ENCODE results near the gene ADM. TPM values are rescaled to one million over a fixed set of nuclear protein-coding genes. Genes with fewer than 3 reads are reported as not detected.

The ADM gene
- total and polyA plus RNA-seq, 2 donors (not counting 3 experiments of a cell fraction or from before 2014, with no cell fraction given), result 45.3 to 55.5 TPM

DNA sequence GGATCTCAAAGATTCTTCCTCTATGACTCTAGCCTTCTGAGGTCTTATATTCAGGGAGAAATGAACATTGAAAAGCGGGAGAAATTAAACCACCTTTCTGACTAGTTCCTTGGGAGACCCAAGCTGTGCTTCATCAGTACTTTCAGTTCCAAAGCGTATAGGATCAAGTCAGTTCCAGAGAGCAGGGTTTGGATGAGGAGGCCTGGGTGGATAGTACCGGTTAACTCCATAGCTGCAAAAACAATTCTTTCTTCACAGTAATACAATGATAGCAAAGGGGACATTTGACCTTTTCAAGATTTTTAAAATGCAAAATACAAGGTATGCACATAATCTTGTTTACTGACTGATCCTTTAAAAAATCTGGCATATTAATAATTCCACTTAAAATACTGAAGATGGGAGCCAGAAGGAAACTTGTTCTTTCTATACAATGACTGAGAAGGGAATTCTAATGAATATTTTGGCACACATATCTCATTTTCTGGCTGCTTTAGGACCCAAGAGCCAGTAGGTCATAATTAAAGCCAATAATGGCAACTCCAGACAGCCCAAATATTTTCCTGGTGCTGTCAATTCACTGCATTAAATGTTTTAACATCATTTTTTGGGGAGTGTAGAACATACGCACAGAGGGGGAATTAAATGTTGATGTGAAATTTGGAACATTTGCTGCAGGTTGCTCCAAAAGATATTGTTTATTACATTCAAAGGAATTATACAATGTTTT is 16.0 kb downstream of the ADM start:
- TF ChIP-seq GATA2 (IDR thresholded peaks at IDR 0.05; ENCODE audit: insufficient read depth, insufficient read length, low read depth, low read length), result no peak
- TF ChIP-seq JUN (IDR thresholded peaks at IDR 0.05; ENCODE audit: borderline replicate concordance, insufficient read depth, insufficient read length, low read depth), result no peak
- no peak for TF ChIP-seq MYC (IDR thresholded peaks at IDR 0.05; ENCODE audit: low read depth, low read length)
- H2AFZ ChIP-seq (ENCODE audit: low read depth, low read length), result no peak overlapping the region
- no peaks in the 10 kb centered on the region for H3K27me3 ChIP-seq (ENCODE audit: control insufficient read depth in 2 of 2, insufficient read depth in 2 of 2, low read length in 2 of 2)
- no peaks in the 10 kb centered on the region for H3K9me3 ChIP-seq (replicated peaks; ENCODE audit: control insufficient read depth, insufficient read depth, low read length)
- H3K79me2 ChIP-seq (ENCODE audit: control insufficient read depth, insufficient read depth, low read length), result no peaks in the 10 kb centered on the region
- ChIA-PET POLR2A (interaction anchor here (1.6 kb wide), 1 partner anchor 16 kb away, joined by 7 read pairs; the partner anchor contains the start of gene ADM), CTCF (interaction anchor here (0.7 to 8.8 kb wide), 5 partner anchors 11 to 348 kb away, joined by 3 to 203 read pairs (median 8); no protein-coding TSS in a partner anchor)
- BruUV-seq (replicated peaks), result no TSS peak
- FAIRE-seq (no peak), DNase-seq (ENCODE audit: low read depth, low spot score) (no peak)
- H3K4me1 ChIP-seq (ENCODE audit: control insufficient read depth, extremely low read depth, insufficient read depth, low read length), result peaks cover 35% of the 10 kb centered on the region
- no peak overlapping the region for H3K4me2 ChIP-seq (ENCODE audit: insufficient read depth, low read length)
- H3K36me3 ChIP-seq (ENCODE audit: control insufficient read depth in 2 of 2, extremely low read depth in 1 of 2, insufficient read depth in 2 of 2, low read length in 2 of 2), result no peaks in the 10 kb centered on the region
- no peaks in the 10 kb centered on the region for H3K9me1 ChIP-seq (replicated peaks; ENCODE audit: control insufficient read depth, extremely low read depth, insufficient read depth, low read length)
- H3K27ac ChIP-seq (ENCODE audit: insufficient read depth, low read depth, low read length), result no peak overlapping the region
- no peaks in the 10 kb centered on the region for H4K20me1 ChIP-seq (replicated peaks; ENCODE audit: control insufficient read depth, extremely low read depth, insufficient read depth, low read length)
- no peak overlapping the region for H3K9ac ChIP-seq (replicated peaks; ENCODE audit: extremely low read depth, insufficient read depth, low read length)
- intact Hi-C loops (cut with micrococcal nuclease) (loop anchor here (5.0 to 10.0 kb wide), 3 partner anchors 336 to 1306 kb away; no protein-coding TSS in a partner anchor), dilution Hi-C loops (cut with MboI; ENCODE audit: extremely low pct_ligation_motif_present, low sequenced_read_pairs) (no loop called here)
- no peak overlapping the region for H3K4me3 ChIP-seq (replicated peaks in 1 of 3; ENCODE audit: insufficient read depth in 1 of 3, low read depth in 1 of 3, low read length in 3 of 3)

- no peaks in the 10 kb centered on the region for H3K9me3 ChIP-seq (replicated peaks; ENCODE audit: control insufficient read depth, insufficient read depth, low read length)
- H3K36me3 ChIP-seq (ENCODE audit: control insufficient read depth in 2 of 2, extremely low read depth in 1 of 2, insufficient read depth in 2 of 2, low read length in 2 of 2), result no peaks in the 10 kb centered on the region
- BruUV-seq (replicated peaks), result no TSS peak
- no peak overlapping the region for H2AFZ ChIP-seq (ENCODE audit: low read depth, low read length)
- no peak overlapping the region for H3K9ac ChIP-seq (replicated peaks; ENCODE audit: extremely low read depth, insufficient read depth, low read length)
- H3K9me1 ChIP-seq (replicated peaks; ENCODE audit: control insufficient read depth, extremely low read depth, insufficient read depth, low read length), result no peaks in the 10 kb centered on the region
- peak overlapping the region; percentile 28 for H3K27ac ChIP-seq (ENCODE audit: insufficient read depth, low read depth, low read length)
- H3K4me1 ChIP-seq (ENCODE audit: control insufficient read depth, extremely low read depth, insufficient read depth, low read length), result peaks cover 50% of the 10 kb centered on the region
- intact Hi-C loops (cut with micrococcal nuclease), result loop anchor here (5.0 to 10.0 kb wide), 3 partner anchors 335 to 1308 kb away; no protein-coding TSS in a partner anchor
- DNase-seq (ENCODE audit: low read depth, low spot score) (peak; percentile 46), FAIRE-seq (no peak)
- H3K79me2 ChIP-seq (ENCODE audit: control insufficient read depth, insufficient read depth, low read length), result no peaks in the 10 kb centered on the region
- H3K4me2 ChIP-seq (ENCODE audit: insufficient read depth, low read length), result peak overlapping the region; percentile 40
- no peaks in the 10 kb centered on the region for H3K27me3 ChIP-seq (ENCODE audit: control insufficient read depth in 2 of 2, insufficient read depth in 2 of 2, low read length in 2 of 2)
- H3K4me3 ChIP-seq (replicated peaks in 1 of 3; ENCODE audit: insufficient read depth in 1 of 3, low read depth in 1 of 3, low read length in 3 of 3), result no peak overlapping the region
- CTCF ChIA-PET, result interaction anchor here (0.7 to 8.8 kb wide), 8 partner anchors 13 to 696 kb away, joined by 3 to 203 read pairs (median 4); no protein-coding TSS in a partner anchor
- TF ChIP-seq MAX (IDR thresholded peaks at IDR 0.05; ENCODE audit: insufficient read depth, insufficient read length) (no peak), EZH2 (IDR thresholded peaks at IDR 0.05; ENCODE audit: borderline replicate concordance, low read depth, low read length, severe bottlenecking) (no peak), MYC (IDR thresholded peaks at IDR 0.05; ENCODE audit: low read depth, low read length) (no peak), FOS (IDR thresholded peaks at IDR 0.05; ENCODE audit: borderline replicate concordance, insufficient read depth, low read length) (no peak), GATA2 (IDR thresholded peaks at IDR 0.05; ENCODE audit: insufficient read depth, insufficient read length, low read depth, low read length) (no peak), POLR2AphosphoS5 (IDR thresholded peaks at IDR 0.05; ENCODE audit: insufficient read depth, low read depth, low read length) (no peak), JUN (IDR thresholded peaks at IDR 0.05; ENCODE audit: borderline replicate concordance, insufficient read depth, insufficient read length, low read depth) (no peak), POLR2A (IDR thresholded peaks at IDR 0.05; ENCODE audit: low read depth, low read length) (no peak)
- TF ChIP-seq, protein P1, sequence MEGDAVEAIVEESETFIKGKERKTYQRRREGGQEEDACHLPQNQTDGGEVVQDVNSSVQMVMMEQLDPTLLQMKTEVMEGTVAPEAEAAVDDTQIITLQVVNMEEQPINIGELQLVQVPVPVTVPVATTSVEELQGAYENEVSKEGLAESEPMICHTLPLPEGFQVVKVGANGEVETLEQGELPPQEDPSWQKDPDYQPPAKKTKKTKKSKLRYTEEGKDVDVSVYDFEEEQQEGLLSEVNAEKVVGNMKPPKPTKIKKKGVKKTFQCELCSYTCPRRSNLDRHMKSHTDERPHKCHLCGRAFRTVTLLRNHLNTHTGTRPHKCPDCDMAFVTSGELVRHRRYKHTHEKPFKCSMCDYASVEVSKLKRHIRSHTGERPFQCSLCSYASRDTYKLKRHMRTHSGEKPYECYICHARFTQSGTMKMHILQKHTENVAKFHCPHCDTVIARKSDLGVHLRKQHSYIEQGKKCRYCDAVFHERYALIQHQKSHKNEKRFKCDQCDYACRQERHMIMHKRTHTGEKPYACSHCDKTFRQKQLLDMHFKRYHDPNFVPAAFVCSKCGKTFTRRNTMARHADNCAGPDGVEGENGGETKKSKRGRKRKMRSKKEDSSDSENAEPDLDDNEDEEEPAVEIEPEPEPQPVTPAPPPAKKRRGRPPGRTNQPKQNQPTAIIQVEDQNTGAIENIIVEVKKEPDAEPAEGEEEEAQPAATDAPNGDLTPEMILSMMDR (IDR thresholded peaks at IDR 0.05; ENCODE audit: extremely low read depth in 1 of 2, insufficient read depth in 1 of 2, low read depth in 1 of 2, low read length in 2 of 2), result no peak
- dilution Hi-C loops (cut with MboI; ENCODE audit: extremely low pct_ligation_motif_present, low sequenced_read_pairs), result no loop called here
- POLR2A ChIA-PET, result interaction anchor here (0.6 to 0.7 kb wide), 3 partner anchors 16 to 1880 kb away, joined by 4 to 7 read pairs (median 4); no protein-coding TSS in a partner anchor
- H4K20me1 ChIP-seq (replicated peaks; ENCODE audit: control insufficient read depth, extremely low read depth, insufficient read depth, low read length), result no peaks in the 10 kb centered on the region
Measured at GRCh38 chr11:10322401-10322800, 17.5 kb downstream of the ADM start.

All from endothelial cell of umbilical vein (primary cell).